CD4-positive, alpha-beta T cell (primary cell): Measurements from ENCODE around the gene ANKRD39. TPM values are rescaled to one million over a fixed set of nuclear protein-coding genes. Genes with fewer than 3 reads are reported as not detected.

Source experiments
- ATAC-seq: fragments of 200-7000 bp; cut with Tn5 transposase; one replicate; pipeline ENCODE4 v1.10.0; 2022; ENCODE audit warnings: mild to moderate bottlenecking; ENCODE audit not compliant: poor library complexity
- CTCF ChIA-PET: fragments of 350-600 bp; sonication (Branson Sonifier 250); formaldehyde crosslinking; loops from one replicate; lab custom pipeline; 2021; ENCODE audit warnings: antibody characterized with exemption, inconsistent platforms; lab: Charles Lee
- POLR2A ChIA-PET: fragments of 350-600 bp; sonication (Branson Sonifier 250); formaldehyde crosslinking; loops from one replicate; lab custom pipeline; 2021; ENCODE audit warnings: antibody characterized with exemption, inconsistent platforms; lab: Charles Lee
- DNase-seq, 14 experiments: peaks; one replicate each; pipeline ENCODE4 v3.0.0-alpha.2; 2013 to 2020; ENCODE audit warnings: mixed read lengths in 2 of 14
- H3K27ac ChIP-seq, 2 donors: one replicate each; pipeline versions ENCODE4 v1.5.1 to v1.7.0; 2013; ENCODE audit warnings: low read length in 2 of 2, low read depth in 1 of 2, mild to moderate bottlenecking in 1 of 2
- H3K27me3 ChIP-seq, 2 experiments: 1 replicate in 1 of 2; 2 replicates in 1 of 2; pipeline versions ENCODE4 v1.6.1 to v1.7.0; 2013; ENCODE audit warnings: low read length in 2 of 2, control low read depth in 1 of 2, mild to moderate bottlenecking in 1 of 2, moderate library complexity in 1 of 2; ENCODE audit not compliant: insufficient read depth in 2 of 2, control insufficient read depth in 1 of 2
- H3K36me3 ChIP-seq: one replicate; pipeline ENCODE4 v1.6.1; 2013; ENCODE audit warnings: low read length, control low read depth; ENCODE audit not compliant: insufficient read depth
- H3K4me1 ChIP-seq: one replicate; pipeline ENCODE4 v1.6.1; 2013; ENCODE audit warnings: low read length, control low read depth; ENCODE audit not compliant: insufficient read depth
- H3K4me3 ChIP-seq: one replicate; pipeline ENCODE4 v1.5.1; 2013; ENCODE audit warnings: mild to moderate bottlenecking, low read length, moderate library complexity
- H3K9me3 ChIP-seq, 2 experiments: 1 replicate in 1 of 2; 2 replicates in 1 of 2; pipeline versions ENCODE4 v1.6.1 to v1.7.0; 2013; ENCODE audit warnings: low read length in 2 of 2, mild to moderate bottlenecking in 2 of 2, control low read depth in 1 of 2, moderate library complexity in 1 of 2; ENCODE audit not compliant: control insufficient read depth in 1 of 2, insufficient read depth in 1 of 2
- H3K27ac Mint-ChIP-seq: one replicate; pipeline ENCODE4 v1.8.0; 2020; ENCODE audit warnings: mixed read lengths
- H3K27me3 Mint-ChIP-seq: one replicate; pipeline ENCODE4 v1.8.0; 2021; ENCODE audit warnings: mixed read lengths
- H3K36me3 Mint-ChIP-seq: one replicate; pipeline ENCODE4 v1.8.0; 2021; ENCODE audit warnings: low read depth, mixed read lengths
- H3K4me1 Mint-ChIP-seq: one replicate; pipeline ENCODE4 v1.8.0; 2021; ENCODE audit warnings: low read depth, mixed read lengths
- H3K4me3 Mint-ChIP-seq: one replicate; pipeline ENCODE4 v1.8.0; 2020; ENCODE audit warnings: mild to moderate bottlenecking, mixed read lengths
- H3K9me3 Mint-ChIP-seq: one replicate; pipeline ENCODE4 v1.8.0; 2020; ENCODE audit warnings: mixed read lengths
- CTCF ChIP-seq: fragments of 200-600 bp; IDR thresholded peaks from one replicate; pipeline ENCODE4 v1.8.0; 2022; ENCODE audit warnings: antibody characterized with exemption, mild to moderate bottlenecking
- intact Hi-C, 2 experiments: fragments of 100-400 bp; cut with DNase I in 1 of 2; cut with micrococcal nuclease in 1 of 2; formaldehyde crosslinking; loops; one replicate each; pipeline versions ENCODE4 v1.15.1 to v1.9.0; 2023 to 2025; cut with DNase I, micrococcal nuclease
- total RNA-seq, 174 experiments: library from RNA in 2 of 174; stranded (reverse) in 2 of 174; gene quantifications; one replicate each; pipeline ENCODE4 v1.2.3 and lab custom pipeline; 2021 to 2026

ANKRD39 gene
- total RNA-seq, 2 experiments from 2014 or later: 17.2 to 18.3 TPM

GRCh38 chr2:96842600-96842999, 15.2 kb downstream of the ANKRD39 start:
- no peak for ATAC-seq
- no peaks in the 10 kb centered on the region for H3K9me3 Mint-ChIP-seq
- Histone ChIP-seq H3K4me3 (no peak overlapping the region), H3K36me3 (peaks cover 20% of the 10 kb centered on the region), H3K27ac (no peak overlapping the region), H3K4me1 (peaks cover 22% of the 10 kb centered on the region), H3K9me3 (no peaks in the 10 kb centered on the region), H3K27me3 (no peaks in the 10 kb centered on the region)
- H3K4me1 Mint-ChIP-seq: peaks cover 21% of the 10 kb centered on the region
- POLR2A ChIA-PET: interaction anchor here (0.8 to 1.6 kb wide), 3 partner anchors 13 to 26 kb away, joined by 3 to 6 read pairs (median 5); partner anchors contain the start of genes ANKRD39 and CNNM3
- no peak for DNase-seq
- intact Hi-C loops: no loop called here
- H3K27ac Mint-ChIP-seq: peak overlapping the region; percentile 65
- H3K36me3 Mint-ChIP-seq: peaks cover 9% of the 10 kb centered on the region
- CTCF ChIA-PET: interaction anchor here (3.9 kb wide), 1 partner anchor 15 kb away, joined by 18 read pairs; the partner anchor contains the start of gene ANKRD39
- no peaks in the 10 kb centered on the region for H3K27me3 Mint-ChIP-seq
- H3K4me3 Mint-ChIP-seq: no peak overlapping the region
- TF ChIP-seq CTCF: no peak

- Histone ChIP-seq H3K9me3 (no peaks in the 10 kb centered on the region), H3K27me3 (no peaks in the 10 kb centered on the region), H3K27ac (no peak overlapping the region), H3K36me3 (peaks cover 19% of the 10 kb centered on the region), H3K4me1 (peaks cover 22% of the 10 kb centered on the region), H3K4me3 (no peak overlapping the region)
- Mint-ChIP-seq H3K36me3 (peaks cover 5% of the 10 kb centered on the region), H3K27ac (peak overlapping the region; percentile 65), H3K4me1 (peaks cover 21% of the 10 kb centered on the region), H3K9me3 (no peaks in the 10 kb centered on the region), H3K4me3 (no peak overlapping the region), H3K27me3 (no peaks in the 10 kb centered on the region)
- ATAC-seq (no peak), DNase-seq (no peak)
- intact Hi-C loops: no loop called here
- ChIA-PET POLR2A (interaction anchor here (1.2 kb wide), 1 partner anchor 26 kb away, joined by 6 read pairs; the partner anchor contains the start of gene CNNM3), CTCF (interaction anchor here (3.9 kb wide), 1 partner anchor 16 kb away, joined by 18 read pairs; the partner anchor contains the start of gene ANKRD39)
- no peak for TF ChIP-seq CTCF
Observed at GRCh38 chr2:96841701-96842495, 15.9 kb downstream of the ANKRD39 start.

- Histone ChIP-seq H3K4me3 (peak overlapping the region; percentile 46), H3K4me1 (peaks cover 22% of the 10 kb centered on the region), H3K27me3 (no peaks in the 10 kb centered on the region), H3K27ac (no peak overlapping the region), H3K9me3 (no peaks in the 10 kb centered on the region), H3K36me3 (peaks cover 16% of the 10 kb centered on the region)
- TF ChIP-seq CTCF: no peak
- intact Hi-C loops: no loop called here
- H3K36me3 Mint-ChIP-seq: peaks cover 9% of the 10 kb centered on the region
- no peaks in the 10 kb centered on the region for H3K27me3 Mint-ChIP-seq
- peaks cover 21% of the 10 kb centered on the region for H3K4me1 Mint-ChIP-seq
- H3K9me3 Mint-ChIP-seq: no peaks in the 10 kb centered on the region
- no peak for ATAC-seq
- CTCF ChIA-PET: interaction anchor here (0.8 to 3.9 kb wide), 2 partner anchors 12 to 18 kb away, joined by 3 to 18 read pairs; partner anchors contain the start of gene ANKRD39
- H3K27ac Mint-ChIP-seq: peak overlapping the region; percentile 68
- DNase-seq: no peak
- H3K4me3 Mint-ChIP-seq: peak overlapping the region; percentile 65
- POLR2A ChIA-PET: interaction anchor here (1.2 to 2.5 kb wide), 6 partner anchors 17 to 302 kb away, joined by 3 to 16 read pairs (median 8); partner anchors contain the start of genes ANKRD39 and CNNM3
Observed at GRCh38 chr2:96839875-96840850, 17.7 kb downstream of the ANKRD39 start.
